HG03139 (cell line): Measurements from ENCODE around the gene PTPRN.
"Not testable (repeated sequence)": the region's sequence is repeated elsewhere in the genome, so short reads cannot be mapped to it uniquely, and the experiment has no call there.

Source experiments
- ATAC-seq: cut with Tn5 transposase; IDR thresholded peaks from one replicate; pipeline ENCODE4 v1.9.1; 2021; ENCODE audit not compliant: unreplicated experiment

Gene PTPRN

GRCh38 chr2:219289195-219289536, 20.0 kb downstream of the PTPRN start:
- ATAC-seq: no peak

- no peak for ATAC-seq
Measured at GRCh38 chr2:219287580-219288265, 21.5 kb downstream of the PTPRN start.

GRCh38 chr2:219287116-219287440, 22.1 kb downstream of the PTPRN start:
- not testable (repeated sequence) for ATAC-seq

- ATAC-seq: no peak
Measured at GRCh38 chr2:219286436-219287115, 22.6 kb downstream of the PTPRN start.

GRCh38 chr2:219285894-219286425, 23.2 kb downstream of the PTPRN start:
- no peak for ATAC-seq

GRCh38 chr2:219285373-219285735, 23.8 kb downstream of the PTPRN start:
- no peak for ATAC-seq

- no peak for ATAC-seq
Measured at GRCh38 chr2:219284501-219285372, 24.5 kb downstream of the PTPRN start.

- ATAC-seq: no peak
Measured at GRCh38 chr2:219282943-219283581, 26.1 kb downstream of the PTPRN start.

- no peak for ATAC-seq
Measured at GRCh38 chr2:219282375-219282774, 26.8 kb downstream of the PTPRN start.

GRCh38 chr2:219281588-219281987, 27.6 kb downstream of the PTPRN start:
- ATAC-seq: no peak

GRCh38 chr2:219280651-219281050, 28.6 kb downstream of the PTPRN start:
- ATAC-seq: no peak

GRCh38 chr2:219279916-219280516, 29.2 kb downstream of the PTPRN start:
- ATAC-seq: no peak

- ATAC-seq: peak; percentile 85
Measured at GRCh38 chr2:219279151-219279915, 29.9 kb downstream of the PTPRN start, which contains the start of gene DNAJB2. TSS of gene DNAJB2 (plus strand) at chr2:219279366. CDS start at chr2:219279834, 468 bp downstream.

GRCh38 chr2:219278655-219279150, 30.5 kb downstream of the PTPRN start:
- ATAC-seq: no peak

- ATAC-seq: no peak
Measured at GRCh38 chr2:219277703-219278654, 31.2 kb downstream of the PTPRN start.

GRCh38 chr2:219274361-219274921, 34.8 kb downstream of the PTPRN start:
- ATAC-seq: no peak

- no peak for ATAC-seq
Measured at GRCh38 chr2:219273937-219274336, 35.3 kb downstream of the PTPRN start.

- no peak for ATAC-seq
Measured at GRCh38 chr2:219272995-219273394, 36.2 kb downstream of the PTPRN start.
